Motor neuron (in vitro differentiated cells): Measurements from ENCODE around the gene HIF1AN. TPM values are rescaled to one million over a fixed set of nuclear protein-coding genes. Genes with fewer than 3 reads are reported as not detected.
A peak's percentile ranks its signal among the peaks of the same experiment; 100 is the strongest.

Experiments
- ATAC-seq, 8 experiments: fragments of 200-7000 bp; cut with Tn5 transposase; replicated peaks in 6 of 8; 2 replicates each; pipeline ENCODE4 v1.8.0; 2021; ENCODE audit warnings: mild to moderate bottlenecking in 8 of 8, moderate library complexity in 8 of 8
- H3K27ac ChIP-seq, 2 donors: fragments of 250-450 bp; sonication (Bioruptor Pico); 2 replicates each; pipeline ENCODE4 v1.9.0; 2021; ENCODE audit warnings: antibody characterized with exemption in 2 of 2, mild to moderate bottlenecking in 2 of 2, moderate library complexity in 1 of 2
- H3K4me1 ChIP-seq, 2 donors: fragments of 250-450 bp; sonication (Bioruptor Pico); replicated peaks in 1 of 2; 2 replicates each; pipeline ENCODE4 v1.6.1; 2021; ENCODE audit warnings: antibody characterized with exemption in 2 of 2, mild to moderate bottlenecking in 2 of 2, moderate library complexity in 1 of 2
- H3K4me3 ChIP-seq, 5 donors: fragments of 250-450 bp; sonication (Bioruptor Pico); 2 replicates each; pipeline ENCODE4 v1.9.0; 2021; ENCODE audit warnings: antibody characterized with exemption in 5 of 5, mild to moderate bottlenecking in 5 of 5, moderate library complexity in 4 of 5
- WGBS, 10 experiments: fragments of 450-650 bp; shearing (Covaris generic); methylation state at CpG; one replicate each; pipeline ENCODE4 v1.0.0; 2022; 5-methylcytosine and 5-hydroxymethylcytosine counted together
- in situ Hi-C, 9 experiments: fragments of 400-800 bp; cut with MboI; loops; one replicate each; pipeline ENCODE4 v1.15.0; 2021; ENCODE audit warnings: low sequenced_read_pairs in 9 of 9, low pct_unique_long_range_greater_than_20kb in 2 of 9; ENCODE audit not compliant: unreplicated experiment in 9 of 9
- total RNA-seq, 8 experiments: library from RNA; unstranded; fragments of 300-600 nt; gene quantifications; 2 replicates each; pipeline versions ENCODE4 v1.2.3 to v1.2.4, GENCODE V29; 2022

HIF1AN gene
- total RNA-seq, 8 experiments from 2014 or later = 7.3 to 23.6 (median 11.9) TPM

DNA sequence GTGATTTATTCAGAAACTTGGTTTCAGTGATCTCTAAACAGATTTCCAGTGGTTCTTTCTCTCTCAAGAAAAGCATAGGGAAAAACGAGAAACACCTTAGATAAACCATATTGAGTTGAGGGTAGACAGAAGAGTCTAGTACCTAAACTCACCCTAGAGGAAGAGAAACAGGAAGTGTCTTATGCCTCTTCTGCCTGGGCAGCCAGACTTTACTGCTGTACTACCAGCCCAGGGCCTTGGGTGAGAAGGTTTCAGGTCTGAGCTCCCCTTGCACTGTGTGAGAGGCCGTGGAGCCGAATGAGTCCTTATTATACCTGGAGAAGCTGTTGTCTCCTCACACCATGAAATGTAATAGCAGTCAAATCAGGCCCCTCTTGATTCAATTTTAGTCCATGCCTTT is 18.2 kb downstream of the HIF1AN start:
- in situ Hi-C loops = loop anchor here in 4 of 9 experiments (25.0 kb wide), 3 partner anchors 183 to 333 kb away; partner anchors contain the start of gene PAX2 (in 2 of the 4)
- ATAC-seq = no peak
- Histone ChIP-seq H3K4me3 (no peak overlapping the region), H3K4me1 (no peaks in the 10 kb centered on the region), H3K27ac (no peak overlapping the region)
- 40 to 100% (median 100%) methylated on average over 1 to 3 of the region's 3 CpGs; no CpG with 5 or more reads in 3 of the 10 experiments for WGBS, 10 experiments

GRCh38 chr10:100554902-100555301 is 19.2 kb downstream of the HIF1AN start:
- Histone ChIP-seq H3K4me1 (no peaks in the 10 kb centered on the region), H3K27ac (no peak overlapping the region), H3K4me3 (no peak overlapping the region)
- 83 to 100% (median 100%) methylated on average over 1 to 2 of the region's 2 CpGs; no CpG with 5 or more reads in 4 of the 10 experiments for WGBS, 10 experiments
- in situ Hi-C loops = loop anchor here in 4 of 9 experiments (25.0 kb wide), 3 partner anchors 182 to 332 kb away; partner anchors contain the start of gene PAX2 (in 2 of the 4)
- no peak for ATAC-seq

DNA sequence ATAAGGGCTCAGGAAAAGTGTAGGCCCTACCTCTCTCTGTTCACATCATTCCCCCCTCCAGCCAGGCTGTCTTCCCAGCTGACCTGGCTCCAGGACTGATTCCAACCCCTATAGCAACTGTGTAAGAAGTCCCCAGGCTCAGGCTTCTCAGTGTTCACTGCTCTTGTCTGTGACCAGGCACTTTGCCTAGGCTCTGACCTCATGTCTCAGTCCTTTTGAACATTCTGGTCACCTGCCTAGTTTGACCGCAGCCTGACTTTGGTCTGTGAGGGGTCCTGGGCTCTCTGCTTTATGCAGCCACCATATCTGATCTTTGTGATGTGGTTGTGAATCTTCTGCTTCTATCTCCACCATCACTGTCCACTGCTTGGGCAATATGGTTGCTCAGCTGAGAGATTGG is 24.5 kb downstream of the HIF1AN start:
- ATAC-seq = no peak
- WGBS, 10 experiments = 80 to 100% methylated on average over 1 of the region's 1 CpG; no CpG with 5 or more reads in 8 of the 10 experiments
- H3K4me1 ChIP-seq = no peaks in the 10 kb centered on the region
- H3K27ac ChIP-seq = no peak overlapping the region
- H3K4me3 ChIP-seq = no peak overlapping the region
- in situ Hi-C loops = loop anchor here in 6 of 9 experiments (10.0 to 25.0 kb wide), 5 partner anchors 177 to 327 kb away; partner anchors contain the start of gene PAX2 (in 3 of the 6)

DNA sequence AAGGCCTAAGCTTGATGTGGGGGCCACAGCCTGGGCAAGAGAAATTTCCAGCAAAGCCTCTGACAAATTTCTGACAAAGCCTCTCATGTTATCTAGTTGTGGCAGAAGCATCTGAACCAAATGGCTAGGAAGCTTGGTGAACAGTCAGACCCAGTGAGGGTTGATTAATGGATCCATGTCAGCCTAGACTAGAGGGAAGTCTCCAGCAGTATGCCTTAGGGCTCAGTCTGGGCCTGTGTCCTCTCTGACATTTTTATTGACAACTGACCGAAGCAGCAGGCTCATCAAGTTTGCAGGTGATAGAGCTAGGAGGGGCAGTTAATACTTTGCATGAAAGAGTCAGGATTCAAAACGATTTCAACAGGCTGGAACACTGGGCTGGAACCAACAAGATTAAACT is 25.3 kb downstream of the HIF1AN start:
- in situ Hi-C loops = loop anchor here in 6 of 9 experiments (10.0 to 25.0 kb wide), 5 partner anchors 176 to 326 kb away; partner anchors contain the start of gene PAX2 (in 3 of the 6)
- ATAC-seq = no peak
- Histone ChIP-seq H3K4me3 (no peak overlapping the region), H3K27ac (no peak overlapping the region), H3K4me1 (no peaks in the 10 kb centered on the region)
- WGBS, 10 experiments = 14 to 94% (median 57%) methylated on average over 1 to 2 of the region's 2 CpGs; no CpG with 5 or more reads in 2 of the 10 experiments

- in situ Hi-C loops = loop anchor here in 6 of 9 experiments (10.0 to 25.0 kb wide), 5 partner anchors 175 to 325 kb away; partner anchors contain the start of gene PAX2 (in 3 of the 6)
- no peaks in the 10 kb centered on the region for H3K4me1 ChIP-seq
- H3K4me3 ChIP-seq = no peak overlapping the region
- ATAC-seq = peak; percentile 80 to 93 (median 87)
- H3K27ac ChIP-seq = no peak overlapping the region
- 0 to 35% methylated on average over 4 of the region's 62 CpGs; no CpG with 5 or more reads in 8 of the 10 experiments for WGBS, 10 experiments
These were observed 26.4 kb downstream of the HIF1AN start for GRCh38 chr10:100562008-100562672.

- Histone ChIP-seq H3K4me3 (no peak overlapping the region), H3K4me1 (no peaks in the 10 kb centered on the region), H3K27ac (no peak overlapping the region)
- 14 to 100% (median 73%) methylated on average over 1 to 7 of the region's 9 CpGs; no CpG with 5 or more reads in 2 of the 10 experiments for WGBS, 10 experiments
- peak in 1 of 8 experiments; percentile 4 for ATAC-seq
- in situ Hi-C loops = loop anchor here in 6 of 9 experiments (10.0 to 25.0 kb wide), 5 partner anchors 172 to 322 kb away; partner anchors contain the start of gene PAX2 (in 3 of the 6)
These were observed 29.7 kb downstream of the HIF1AN start for GRCh38 chr10:100565206-100565985.

DNA sequence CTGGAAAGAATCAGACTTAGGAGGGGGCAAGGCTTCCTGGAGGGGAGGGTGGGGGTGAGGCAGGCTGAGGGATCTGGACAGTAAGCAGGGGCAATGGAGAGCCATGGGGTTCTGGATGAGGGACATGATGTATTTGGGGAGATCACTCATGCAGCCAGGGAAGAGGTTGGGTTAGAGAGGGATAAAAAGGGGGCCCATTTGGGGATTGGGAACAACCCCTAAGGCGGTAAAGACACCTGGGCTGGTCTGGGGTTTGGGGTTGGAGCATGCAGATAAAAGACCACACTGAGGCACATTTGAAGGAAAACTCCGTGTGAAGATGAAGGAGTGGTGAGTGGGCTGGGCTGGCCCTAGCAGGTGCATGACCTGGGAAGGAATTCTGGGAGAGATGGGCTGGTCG is 30.8 kb downstream of the HIF1AN start:
- Histone ChIP-seq H3K4me1 (no peaks in the 10 kb centered on the region), H3K27ac (no peak overlapping the region), H3K4me3 (no peak overlapping the region)
- 30 to 71% (median 55%) methylated on average over 1 to 3 of the region's 3 CpGs; no CpG with 5 or more reads in 4 of the 10 experiments for WGBS, 10 experiments
- no peak for ATAC-seq
- in situ Hi-C loops = loop anchor here in 6 of 9 experiments (10.0 to 25.0 kb wide), 5 partner anchors 171 to 321 kb away; partner anchors contain the start of gene PAX2 (in 3 of the 6)

- 42 to 75% (median 58%) methylated on average over 2 to 4 of the region's 11 CpGs; no CpG with 5 or more reads in 3 of the 10 experiments for WGBS, 10 experiments
- in situ Hi-C loops = loop anchor here in 6 of 9 experiments (10.0 to 25.0 kb wide), 5 partner anchors 170 to 320 kb away; partner anchors contain the start of gene PAX2 (in 3 of the 6)
- Histone ChIP-seq H3K4me3 (no peak overlapping the region), H3K27ac (no peak overlapping the region), H3K4me1 (no peaks in the 10 kb centered on the region)
- no peak for ATAC-seq
These were observed 31.5 kb downstream of the HIF1AN start for GRCh38 chr10:100567249-100567648.

- no peak overlapping the region for H3K27ac ChIP-seq
- no peak for ATAC-seq
- H3K4me3 ChIP-seq = no peak overlapping the region
- 0 to 52% (median 31%) methylated on average over 1 to 5 of the region's 6 CpGs; no CpG with 5 or more reads in 3 of the 10 experiments for WGBS, 10 experiments
- H3K4me1 ChIP-seq = no peaks in the 10 kb centered on the region
- in situ Hi-C loops = loop anchor here in 6 of 9 experiments (10.0 to 25.0 kb wide), 5 partner anchors 169 to 319 kb away; partner anchors contain the start of gene PAX2 (in 3 of the 6)
These were observed 32.1 kb downstream of the HIF1AN start for GRCh38 chr10:100567826-100568225.

- ATAC-seq = no peak
- H3K4me3 ChIP-seq = no peak overlapping the region
- WGBS, 10 experiments = 50 to 100% (median 80%) methylated on average over 1 to 2 of the region's 3 CpGs; no CpG with 5 or more reads in 1 of the 10 experiments
- H3K27ac ChIP-seq = no peak overlapping the region
- H3K4me1 ChIP-seq = no peaks in the 10 kb centered on the region
- in situ Hi-C loops = loop anchor here in 6 of 9 experiments (10.0 to 25.0 kb wide), 5 partner anchors 168 to 318 kb away; partner anchors contain the start of gene PAX2 (in 3 of the 6)
These were observed 33.2 kb downstream of the HIF1AN start for GRCh38 chr10:100568912-100569311.

GRCh38 chr10:100569687-100570481 is 34.1 kb downstream of the HIF1AN start:
- Histone ChIP-seq H3K4me1 (no peaks in the 10 kb centered on the region), H3K27ac (no peak overlapping the region), H3K4me3 (peak overlapping the region in 1 of 5 donors; percentile 38)
- in situ Hi-C loops = loop anchor here in 6 of 9 experiments (10.0 to 25.0 kb wide), 5 partner anchors 167 to 317 kb away; partner anchors contain the start of gene PAX2 (in 3 of the 6)
- peak in 5 of 8 experiments; percentile 15 to 66 (median 23) for ATAC-seq
- 34 to 100% (median 69%) methylated on average over 1 to 14 of the region's 28 CpGs; no CpG with 5 or more reads in 5 of the 10 experiments for WGBS, 10 experiments
